Fibroblast of the aortic adventitia (primary cell): ENCODE measurements around the gene TSPAN5. TPM values are rescaled to one million over a fixed set of nuclear protein-coding genes. Genes with fewer than 3 reads are reported as not detected.

ENCODE experiments used
- DNase-seq: peaks from one replicate; pipeline ENCODE4 v3.0.0-alpha.2; 2010; ENCODE audit warnings: low read depth
- H3K4me3 ChIP-seq: 2 replicates; pipeline ENCODE4 v1.5.1; 2011; ENCODE audit warnings: low read depth, mild to moderate bottlenecking, control low read depth, low read length, moderate library complexity
- CTCF ChIP-seq: IDR thresholded peaks from 2 replicates; pipeline ENCODE4 v1.5.1; 2011; ENCODE audit warnings: mild to moderate bottlenecking, low read length, control low read depth, inconsistent platforms; ENCODE audit not compliant: insufficient read depth
- total RNA-seq: library from RNA; depleted of rRNA; stranded (reverse); fragments of >200 nt; gene quantifications from 2 replicates; pipeline ENCODE4 v1.2.3, GENCODE V29; 2012; ENCODE audit warnings: low replicate concordance

The TSPAN5 gene
- total RNA-seq, 1 donor = 49.0 TPM

- DNase-seq = peak; percentile 58
- no peak overlapping the region for H3K4me3 ChIP-seq
- TF ChIP-seq CTCF = no peak
Observed at GRCh38 chr4:98505992-98506391, 152.4 kb downstream of the TSPAN5 start.

DNA sequence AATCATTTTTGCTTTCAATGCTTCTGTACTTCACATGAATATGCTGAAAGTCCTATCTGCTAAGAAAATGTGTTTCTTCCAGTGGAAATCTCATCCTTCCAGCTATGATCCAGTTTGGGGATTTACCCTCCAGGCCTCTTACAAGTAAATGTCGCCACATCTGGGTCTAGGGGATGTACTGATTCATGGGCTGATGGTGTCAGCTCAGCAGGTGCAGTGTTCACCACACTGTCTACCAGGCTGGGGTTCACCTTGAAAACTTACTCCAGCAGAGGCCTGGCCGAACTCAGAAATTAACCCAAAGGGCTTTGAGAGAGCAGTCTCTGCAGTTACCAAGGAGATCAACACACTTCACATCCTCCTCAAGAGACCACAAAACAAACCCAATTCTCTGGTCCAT, 154.3 kb downstream of the TSPAN5 start:
- no peak overlapping the region for H3K4me3 ChIP-seq
- TF ChIP-seq CTCF = no peak
- no peak for DNase-seq

DNA sequence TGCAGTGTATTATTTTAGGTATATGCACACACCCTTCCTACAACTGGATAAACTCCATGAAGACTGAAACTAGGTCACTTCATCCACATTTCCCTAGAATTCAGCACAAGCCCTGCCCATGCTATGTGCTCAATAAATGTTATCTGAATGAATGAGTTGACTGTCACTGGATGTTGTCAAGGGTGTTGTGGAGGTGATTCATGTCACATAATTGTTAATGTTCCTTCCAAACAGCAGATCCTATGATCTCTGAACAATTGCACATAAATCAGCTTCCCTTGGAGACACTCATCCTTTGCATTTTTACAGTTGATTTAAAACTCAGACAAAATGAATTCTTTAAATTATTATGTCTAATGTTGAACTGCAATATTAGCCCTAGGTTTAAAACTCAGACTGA, 154.7 kb downstream of the TSPAN5 start:
- DNase-seq = peak; percentile 34
- no peak for TF ChIP-seq CTCF
- no peak overlapping the region for H3K4me3 ChIP-seq

- no peak overlapping the region for H3K4me3 ChIP-seq
- TF ChIP-seq CTCF = no peak
- no peak for DNase-seq
Observed at GRCh38 chr4:98502624-98503023, 155.8 kb downstream of the TSPAN5 start.

DNA sequence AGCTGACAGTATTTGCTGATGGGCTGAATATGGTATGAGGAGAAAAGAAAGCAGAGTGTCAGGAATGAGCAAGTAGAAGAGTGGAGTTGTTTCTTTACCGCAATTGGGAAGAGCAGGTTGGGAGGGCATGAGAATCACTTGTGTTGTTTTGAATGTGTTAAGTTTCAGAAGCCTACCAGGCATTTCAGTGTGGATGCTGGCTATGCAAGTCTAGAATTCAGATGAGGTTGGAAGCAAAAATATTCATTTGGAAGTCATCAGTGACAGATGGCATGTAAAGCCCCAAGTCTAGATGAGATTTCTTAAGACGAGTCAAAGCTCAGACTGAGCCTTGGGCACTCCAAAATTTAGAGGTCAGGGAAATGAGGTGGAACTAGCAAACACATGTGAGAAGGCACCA, 156.4 kb downstream of the TSPAN5 start:
- DNase-seq = no peak
- no peak for TF ChIP-seq CTCF
- no peak overlapping the region for H3K4me3 ChIP-seq

GRCh38 chr4:98501383-98501782, 157.0 kb downstream of the TSPAN5 start:
- TF ChIP-seq CTCF = no peak
- DNase-seq = no peak
- H3K4me3 ChIP-seq = no peak overlapping the region

DNA sequence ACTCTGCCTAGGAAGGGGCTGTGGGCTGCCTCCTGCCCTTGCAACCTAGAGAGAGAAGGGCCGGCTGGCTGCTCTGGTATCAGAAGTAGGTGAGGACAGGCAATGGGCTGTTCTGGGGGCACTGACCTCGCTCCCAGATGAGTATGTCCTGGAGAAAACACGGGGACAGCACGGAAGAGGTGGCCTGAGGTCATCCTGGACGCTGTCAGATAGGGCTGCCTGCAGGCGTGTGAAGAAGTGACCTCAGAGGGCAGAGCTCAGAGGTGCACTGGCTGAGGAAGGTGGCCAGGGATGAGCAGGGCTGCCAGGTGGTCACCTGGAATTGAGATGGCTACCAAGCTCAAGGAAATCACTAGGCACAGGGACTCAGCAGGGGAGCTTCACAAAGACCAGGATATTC, 159.6 kb downstream of the TSPAN5 start:
- no peak for TF ChIP-seq CTCF
- no peak overlapping the region for H3K4me3 ChIP-seq
- DNase-seq = no peak
